ENCODE data around the gene SRBD1.

The SRBD1 gene

GRCh38 chr2:45554742-45555140, 56.3 kb downstream of the SRBD1 start:
- TF ChIP-seq CTCF (IDR thresholded peaks at IDR 0.05; ENCODE audit: insufficient read depth, low read length, poor library complexity, severe bottlenecking), result no peak
- DNase-seq (ENCODE audit: extremely low read depth, insufficient read length), result no peak
- no peak overlapping the region for H3K4me3 ChIP-seq (replicated peaks; ENCODE audit: low read depth, low read length)
- H3K36me3 ChIP-seq (ENCODE audit: control insufficient read depth, insufficient read depth, low read length), result no peaks in the 10 kb centered on the region; the same call in none of the 2 replicates
- no peaks in the 10 kb centered on the region for H3K27me3 ChIP-seq (replicated peaks; ENCODE audit: control insufficient read depth, insufficient read depth, low read length)

GRCh38 chr2:45554073-45554741, 56.9 kb downstream of the SRBD1 start:
- TF ChIP-seq CTCF (IDR thresholded peaks at IDR 0.05; ENCODE audit: insufficient read depth, low read length, poor library complexity, severe bottlenecking), result no peak
- no peaks in the 10 kb centered on the region for H3K27me3 ChIP-seq (replicated peaks; ENCODE audit: control insufficient read depth, insufficient read depth, low read length)
- DNase-seq (ENCODE audit: extremely low read depth, insufficient read length), result no peak
- H3K36me3 ChIP-seq (ENCODE audit: control insufficient read depth, insufficient read depth, low read length), result no peaks in the 10 kb centered on the region; the same call in none of the 2 replicates
- no peak overlapping the region for H3K4me3 ChIP-seq (replicated peaks; ENCODE audit: low read depth, low read length)

DNA sequence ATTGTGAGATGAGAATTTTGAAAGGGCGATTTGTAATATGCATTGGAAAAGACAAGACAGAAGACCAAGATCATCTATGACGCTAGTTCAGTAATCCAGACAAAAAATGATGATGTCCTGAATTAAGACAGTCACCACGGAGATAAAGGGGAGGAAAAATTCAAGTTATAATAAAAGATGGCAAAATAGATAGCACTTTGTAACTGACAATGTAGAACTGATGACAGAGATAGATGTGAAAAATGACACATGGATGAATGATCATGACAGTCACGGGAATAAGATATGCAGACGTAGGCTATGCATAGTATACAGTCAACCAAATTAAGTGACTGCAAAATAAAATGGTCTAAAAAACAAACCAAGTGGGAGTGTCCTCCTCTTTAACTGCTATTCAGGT, 59.2 kb downstream of the SRBD1 start:
- no peaks in the 10 kb centered on the region for H3K27me3 ChIP-seq (replicated peaks; ENCODE audit: control insufficient read depth, insufficient read depth, low read length)
- H3K36me3 ChIP-seq (ENCODE audit: control insufficient read depth, insufficient read depth, low read length), result peaks cover 1% of the 10 kb centered on the region
- H3K4me3 ChIP-seq (replicated peaks; ENCODE audit: low read depth, low read length), result no peak overlapping the region
- no peak for TF ChIP-seq CTCF (IDR thresholded peaks at IDR 0.05; ENCODE audit: insufficient read depth, low read length, poor library complexity, severe bottlenecking)
- DNase-seq (ENCODE audit: extremely low read depth, insufficient read length), result no peak

DNA sequence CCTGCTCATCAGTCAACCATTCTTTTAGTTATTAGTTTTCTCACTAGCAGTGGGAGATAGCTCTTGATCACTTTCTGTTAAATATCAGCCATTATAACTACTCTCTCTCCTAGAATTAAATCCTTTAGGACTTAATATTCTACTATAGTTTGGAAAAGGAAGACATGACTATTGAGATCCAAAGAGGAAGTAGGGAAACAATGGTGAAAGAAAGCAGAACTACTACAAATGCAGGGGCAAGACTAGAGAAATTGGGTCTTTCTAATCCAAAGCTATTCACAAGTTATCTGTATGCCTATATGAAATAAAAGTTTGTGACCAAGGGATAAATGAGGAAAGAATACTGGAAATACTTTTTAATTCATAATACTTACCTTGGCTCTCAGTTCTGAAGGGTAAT, 65.1 kb downstream of the SRBD1 start:
- peaks cover 11% of the 10 kb centered on the region for H3K36me3 ChIP-seq (ENCODE audit: control insufficient read depth, insufficient read depth, low read length)
- DNase-seq (ENCODE audit: extremely low read depth, insufficient read length), result no peak
- no peaks in the 10 kb centered on the region for H3K27me3 ChIP-seq (replicated peaks; ENCODE audit: control insufficient read depth, insufficient read depth, low read length)
- TF ChIP-seq CTCF (IDR thresholded peaks at IDR 0.05; ENCODE audit: insufficient read depth, low read length, poor library complexity, severe bottlenecking), result no peak
- H3K4me3 ChIP-seq (replicated peaks; ENCODE audit: low read depth, low read length), result no peak overlapping the region

DNA sequence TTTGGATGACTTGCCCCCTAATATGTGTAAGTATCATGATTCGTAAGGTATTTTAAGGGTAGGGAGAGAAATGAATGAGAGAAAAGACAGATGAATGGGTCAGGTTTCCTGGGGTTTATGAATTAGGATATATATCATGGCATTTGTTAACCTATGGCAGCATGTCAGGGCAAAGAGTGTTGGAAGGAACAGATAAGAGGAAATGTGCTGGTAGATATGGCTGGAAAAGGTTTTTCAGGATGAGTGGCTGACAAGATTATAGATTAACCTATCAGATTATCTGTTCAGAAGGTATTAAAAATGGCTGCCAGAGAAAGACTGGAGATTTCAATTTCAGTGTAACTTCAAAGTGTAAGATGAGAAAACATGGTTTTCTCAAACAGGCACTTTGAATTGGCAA, 67.8 kb downstream of the SRBD1 start:
- no peak for TF ChIP-seq CTCF (IDR thresholded peaks at IDR 0.05; ENCODE audit: insufficient read depth, low read length, poor library complexity, severe bottlenecking)
- Histone ChIP-seq H3K27me3 (replicated peaks; ENCODE audit: control insufficient read depth, insufficient read depth, low read length) (no peaks in the 10 kb centered on the region), H3K4me3 (replicated peaks; ENCODE audit: low read depth, low read length) (no peak overlapping the region), H3K36me3 (ENCODE audit: control insufficient read depth, insufficient read depth, low read length) (peaks cover 13% of the 10 kb centered on the region)
- no peak for DNase-seq (ENCODE audit: extremely low read depth, insufficient read length)

DNA sequence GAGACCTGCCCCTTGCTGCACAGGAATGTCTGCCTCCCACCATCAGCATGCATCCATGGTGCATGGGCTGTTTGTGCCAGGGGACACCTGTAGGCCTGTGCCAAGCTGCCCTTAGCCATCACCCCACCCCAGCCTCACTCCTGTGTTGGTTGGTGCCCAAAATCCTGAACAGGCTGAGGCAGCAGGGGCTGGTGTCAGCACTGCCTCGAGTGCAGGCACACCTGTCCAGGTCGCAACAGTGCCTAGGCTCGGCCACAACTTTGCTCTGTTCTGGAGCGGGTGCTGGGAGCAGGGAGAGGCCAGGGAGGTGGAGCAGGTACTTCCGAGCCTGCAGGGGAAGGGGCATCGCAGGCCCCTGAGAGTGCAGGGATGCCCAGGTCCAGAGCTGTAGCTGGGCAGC, 69.1 kb downstream of the SRBD1 start:
- Histone ChIP-seq H3K27me3 (replicated peaks; ENCODE audit: control insufficient read depth, insufficient read depth, low read length) (no peaks in the 10 kb centered on the region), H3K36me3 (ENCODE audit: control insufficient read depth, insufficient read depth, low read length) (peaks cover 11% of the 10 kb centered on the region), H3K4me3 (replicated peaks; ENCODE audit: low read depth, low read length) (no peak overlapping the region)
- no peak for TF ChIP-seq CTCF (IDR thresholded peaks at IDR 0.05; ENCODE audit: insufficient read depth, low read length, poor library complexity, severe bottlenecking)
- peak; percentile 8 for DNase-seq (ENCODE audit: extremely low read depth, insufficient read length)
